Panc1 (cell line): ENCODE results near the gene PON2. TPM values are rescaled to one million over a fixed set of nuclear protein-coding genes. Genes with fewer than 3 reads are reported as not detected.

Experiments
- ATAC-seq: fragments of 200-7000 bp; cut with Tn5 transposase; 2 replicates; pipeline ENCODE4 v1.9.1; 2020; ENCODE audit warnings: mild to moderate bottlenecking, moderate library complexity
- BruUV-seq: library from RNA; stranded (reverse); fragments of 400-500 nt; replicated peaks from 2 replicates; lab custom pipeline; 2021; lab: Mats Ljungman, UMichigan
- CTCF ChIA-PET: fragments of 300-600 bp; sonication (Branson Sonifier 250); formaldehyde crosslinking; loops from one replicate; lab custom pipeline; 2022; ENCODE audit warnings: antibody characterized with exemption; lab: Charles Lee
- POLR2A ChIA-PET: fragments of 300-600 bp; sonication (Branson Sonifier 250); formaldehyde crosslinking; loops from one replicate; lab custom pipeline; 2022; ENCODE audit warnings: antibody characterized with exemption; lab: Charles Lee
- DNase-seq: peaks from one replicate; pipeline ENCODE4 v3.0.0-alpha.2; 2010; ENCODE audit warnings: low read depth, low spot score
- H3K27ac ChIP-seq: 2 replicates; pipeline ENCODE4 v1.5.1; 2011; ENCODE audit warnings: mild to moderate bottlenecking, low read length, inconsistent platforms
- H3K27me3 ChIP-seq: fragments of 200-500 bp; sonication (Bioruptor generic); 2 replicates; pipeline ENCODE4 v1.6.0; 2014; ENCODE audit warnings: low read length, inconsistent platforms; ENCODE audit not compliant: control insufficient read depth, insufficient read depth
- H3K36me3 ChIP-seq: fragments of 200-500 bp; sonication (Bioruptor generic); 2 replicates; pipeline ENCODE4 v1.5.1; 2014; ENCODE audit warnings: inconsistent platforms, mild to moderate bottlenecking, low read length, moderate library complexity; ENCODE audit not compliant: control insufficient read depth, insufficient read depth
- H3K4me1 ChIP-seq: 2 replicates; pipeline ENCODE4 v1.5.1; 2011; ENCODE audit warnings: inconsistent platforms, mild to moderate bottlenecking, low read length, moderate library complexity; ENCODE audit not compliant: control insufficient read depth, insufficient read depth
- H3K4me3 ChIP-seq, 2 experiments: 2 replicates each; pipeline ENCODE4 v1.5.1; 2011 to 2012; ENCODE audit warnings: low read depth in 2 of 2, low read length in 2 of 2, mild to moderate bottlenecking in 2 of 2, inconsistent platforms in 1 of 2, moderate library complexity in 1 of 2
- H3K9me3 ChIP-seq: fragments of 200-500 bp; sonication (Bioruptor generic); 2 replicates; pipeline ENCODE4 v1.5.1; 2014; ENCODE audit warnings: low read depth, mild to moderate bottlenecking, inconsistent platforms, low read length, moderate library complexity; ENCODE audit not compliant: control insufficient read depth, insufficient read depth
- POLR2AphosphoS5 ChIP-seq: IDR thresholded peaks from 2 replicates; pipeline ENCODE4 v1.6.1; 2012; ENCODE audit warnings: mild to moderate bottlenecking, low read depth, low read length, moderate library complexity
- SIN3A ChIP-seq: IDR thresholded peaks from 2 replicates; pipeline ENCODE4 v1.6.1; 2012; ENCODE audit warnings: low read depth, mild to moderate bottlenecking, low read length, moderate library complexity, borderline replicate concordance; ENCODE audit not compliant: insufficient read depth
- TCF7L2 ChIP-seq: IDR thresholded peaks from 2 replicates; pipeline ENCODE4 v1.6.1; 2011; ENCODE audit warnings: mild to moderate bottlenecking, low read depth, low read length, inconsistent platforms
- in situ Hi-C: cut with HindIII; loops from 2 replicates; pipeline ENCODE4 v1.10.0; 2016; ENCODE audit warnings: low sequenced_read_pairs, low pct_unique_long_range_greater_than_20kb
- intact Hi-C: fragments of 100-400 bp; cut with micrococcal nuclease; formaldehyde crosslinking; loops from one replicate; pipeline ENCODE4 v1.10.0; 2022; ENCODE audit not compliant: unreplicated experiment
- total RNA-seq: library from RNA; stranded (reverse); gene quantifications from one replicate; pipeline ENCODE4 v1.2.1, GENCODE V29; 2021; ENCODE audit not compliant: unreplicated experiment
- TF ChIP-seq, protein P1 (sequence below): fragments of 450-650 bp; IDR thresholded peaks from 2 replicates; pipeline ENCODE4 v1.5.1; 2017; ENCODE audit warnings: mild to moderate bottlenecking
- TF ChIP-seq, protein P2 (sequence below), 2 experiments: IDR thresholded peaks; 2 replicates each; pipeline ENCODE4 v1.6.1; 2011 to 2012; ENCODE audit warnings: low read depth in 2 of 2, control low read depth in 1 of 2, low read length in 1 of 2, mild to moderate bottlenecking in 1 of 2, moderate library complexity in 1 of 2; ENCODE audit not compliant: insufficient read depth in 1 of 2

PON2 gene
- total RNA-seq, 1 experiment from 2014 or later = 116 TPM

DNA sequence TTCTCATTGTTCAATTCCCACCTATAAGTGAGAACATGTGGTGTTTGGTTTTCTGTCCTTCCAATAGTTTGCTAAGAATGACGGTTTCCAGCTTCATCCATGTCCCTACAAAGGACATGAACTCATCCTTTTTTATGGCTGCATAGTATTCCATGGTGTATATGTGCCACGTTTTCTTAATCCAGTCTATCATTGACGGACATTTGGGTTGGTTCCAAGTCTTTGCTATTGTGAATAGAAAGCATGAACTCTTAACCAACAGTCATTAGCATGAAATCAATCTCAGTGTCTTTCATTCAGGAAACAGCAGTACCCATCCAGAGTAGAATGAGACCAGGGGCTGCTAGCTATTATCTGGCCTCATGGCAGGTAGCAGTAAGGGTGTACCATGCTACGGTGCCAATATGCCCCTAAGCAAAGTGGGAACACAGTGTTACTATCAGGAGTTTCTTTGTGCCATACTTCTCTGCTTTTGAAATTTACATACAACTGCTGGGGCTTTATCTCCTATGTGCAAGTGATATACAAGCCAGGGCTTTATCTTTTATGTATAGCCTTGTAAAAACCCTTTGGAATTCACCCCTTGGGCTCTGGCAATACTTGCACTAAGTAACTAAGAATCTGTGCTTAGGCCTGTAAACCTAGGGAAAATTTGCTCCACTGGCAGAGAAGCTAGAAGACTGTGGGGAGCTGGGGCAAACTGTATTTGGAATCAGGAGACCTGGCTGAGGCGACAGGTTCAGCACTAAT is 5.4 kb downstream of the PON2 start:
- Histone ChIP-seq H3K4me3 (no peak overlapping the region), H3K27me3 (no peaks in the 10 kb centered on the region), H3K36me3 (no peaks in the 10 kb centered on the region; the same call in 1 of the 2 replicates), H3K9me3 (no peaks in the 10 kb centered on the region), H3K27ac (no peak overlapping the region), H3K4me1 (peaks cover 5% of the 10 kb centered on the region; the same call in 1 of the 2 replicates)
- in situ Hi-C loops = no loop called here
- ChIA-PET CTCF (no interaction called here), POLR2A (no interaction called here)
- intact Hi-C loops = no loop called here
- BruUV-seq = no TSS peak
- DNase-seq (no peak), ATAC-seq (no peak)
- TF ChIP-seq SIN3A (no peak), POLR2AphosphoS5 (no peak), TCF7L2 (no peak)
- TF ChIP-seq, protein P1, sequence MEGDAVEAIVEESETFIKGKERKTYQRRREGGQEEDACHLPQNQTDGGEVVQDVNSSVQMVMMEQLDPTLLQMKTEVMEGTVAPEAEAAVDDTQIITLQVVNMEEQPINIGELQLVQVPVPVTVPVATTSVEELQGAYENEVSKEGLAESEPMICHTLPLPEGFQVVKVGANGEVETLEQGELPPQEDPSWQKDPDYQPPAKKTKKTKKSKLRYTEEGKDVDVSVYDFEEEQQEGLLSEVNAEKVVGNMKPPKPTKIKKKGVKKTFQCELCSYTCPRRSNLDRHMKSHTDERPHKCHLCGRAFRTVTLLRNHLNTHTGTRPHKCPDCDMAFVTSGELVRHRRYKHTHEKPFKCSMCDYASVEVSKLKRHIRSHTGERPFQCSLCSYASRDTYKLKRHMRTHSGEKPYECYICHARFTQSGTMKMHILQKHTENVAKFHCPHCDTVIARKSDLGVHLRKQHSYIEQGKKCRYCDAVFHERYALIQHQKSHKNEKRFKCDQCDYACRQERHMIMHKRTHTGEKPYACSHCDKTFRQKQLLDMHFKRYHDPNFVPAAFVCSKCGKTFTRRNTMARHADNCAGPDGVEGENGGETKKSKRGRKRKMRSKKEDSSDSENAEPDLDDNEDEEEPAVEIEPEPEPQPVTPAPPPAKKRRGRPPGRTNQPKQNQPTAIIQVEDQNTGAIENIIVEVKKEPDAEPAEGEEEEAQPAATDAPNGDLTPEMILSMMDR = no peak
- TF ChIP-seq, protein P2, sequence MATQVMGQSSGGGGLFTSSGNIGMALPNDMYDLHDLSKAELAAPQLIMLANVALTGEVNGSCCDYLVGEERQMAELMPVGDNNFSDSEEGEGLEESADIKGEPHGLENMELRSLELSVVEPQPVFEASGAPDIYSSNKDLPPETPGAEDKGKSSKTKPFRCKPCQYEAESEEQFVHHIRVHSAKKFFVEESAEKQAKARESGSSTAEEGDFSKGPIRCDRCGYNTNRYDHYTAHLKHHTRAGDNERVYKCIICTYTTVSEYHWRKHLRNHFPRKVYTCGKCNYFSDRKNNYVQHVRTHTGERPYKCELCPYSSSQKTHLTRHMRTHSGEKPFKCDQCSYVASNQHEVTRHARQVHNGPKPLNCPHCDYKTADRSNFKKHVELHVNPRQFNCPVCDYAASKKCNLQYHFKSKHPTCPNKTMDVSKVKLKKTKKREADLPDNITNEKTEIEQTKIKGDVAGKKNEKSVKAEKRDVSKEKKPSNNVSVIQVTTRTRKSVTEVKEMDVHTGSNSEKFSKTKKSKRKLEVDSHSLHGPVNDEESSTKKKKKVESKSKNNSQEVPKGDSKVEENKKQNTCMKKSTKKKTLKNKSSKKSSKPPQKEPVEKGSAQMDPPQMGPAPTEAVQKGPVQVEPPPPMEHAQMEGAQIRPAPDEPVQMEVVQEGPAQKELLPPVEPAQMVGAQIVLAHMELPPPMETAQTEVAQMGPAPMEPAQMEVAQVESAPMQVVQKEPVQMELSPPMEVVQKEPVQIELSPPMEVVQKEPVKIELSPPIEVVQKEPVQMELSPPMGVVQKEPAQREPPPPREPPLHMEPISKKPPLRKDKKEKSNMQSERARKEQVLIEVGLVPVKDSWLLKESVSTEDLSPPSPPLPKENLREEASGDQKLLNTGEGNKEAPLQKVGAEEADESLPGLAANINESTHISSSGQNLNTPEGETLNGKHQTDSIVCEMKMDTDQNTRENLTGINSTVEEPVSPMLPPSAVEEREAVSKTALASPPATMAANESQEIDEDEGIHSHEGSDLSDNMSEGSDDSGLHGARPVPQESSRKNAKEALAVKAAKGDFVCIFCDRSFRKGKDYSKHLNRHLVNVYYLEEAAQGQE (IDR thresholded peaks at IDR 0.05; ENCODE audit: insufficient read depth in 1 of 2, low read depth in 2 of 2, low read length in 1 of 2) = no peak

DNA sequence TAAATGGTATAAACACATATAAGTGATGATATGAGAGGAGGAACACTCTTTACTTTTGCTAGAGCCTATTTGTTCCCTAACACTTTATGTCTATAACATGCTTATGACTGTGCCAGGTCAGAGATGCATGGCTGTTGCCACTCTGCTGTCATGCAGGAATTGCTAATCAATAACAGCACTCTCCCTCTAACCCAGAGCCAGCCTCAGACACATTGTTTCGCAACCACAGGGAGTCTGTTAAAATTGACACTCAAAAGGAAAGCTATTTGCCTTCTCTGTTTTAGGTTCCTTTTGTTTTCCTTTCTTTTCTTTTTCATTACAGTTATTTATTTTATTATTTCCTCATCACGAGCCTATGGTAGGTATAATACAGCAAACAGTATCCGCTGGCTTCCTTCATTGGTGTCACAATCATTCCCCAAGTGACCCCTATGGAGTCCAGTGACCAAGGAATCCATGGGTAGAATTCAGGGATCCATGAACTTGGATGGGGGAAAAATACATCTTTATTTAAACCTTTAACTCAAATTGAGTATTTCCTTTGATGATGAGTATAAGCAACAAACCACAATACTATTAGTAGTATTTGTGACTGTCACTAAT is 6.8 kb downstream of the PON2 start:
- ChIA-PET POLR2A (interaction anchor here (0.6 to 0.7 kb wide), 2 partner anchors 163 to 239 kb away, joined by 9 to 11 read pairs; no protein-coding TSS in a partner anchor), CTCF (no interaction called here)
- no peak for ATAC-seq
- in situ Hi-C loops (no loop called here), intact Hi-C loops (no loop called here)
- Histone ChIP-seq H3K27ac (no peak overlapping the region), H3K36me3 (no peaks in the 10 kb centered on the region), H3K4me3 (no peak overlapping the region), H3K9me3 (no peaks in the 10 kb centered on the region), H3K4me1 (no peaks in the 10 kb centered on the region), H3K27me3 (no peaks in the 10 kb centered on the region)
- no peak for DNase-seq
- TF ChIP-seq TCF7L2 = no peak
- TF ChIP-seq, protein P1 = no peak
- TF ChIP-seq, protein P2 (IDR thresholded peaks at IDR 0.05; ENCODE audit: insufficient read depth in 1 of 2, low read depth in 2 of 2, low read length in 1 of 2) = no peak
- TF ChIP-seq POLR2AphosphoS5 = no peak
- TF ChIP-seq SIN3A = no peak
- BruUV-seq = no TSS peak
